ENCODE results near the gene STK4.
"Not testable (repeated sequence)": the region's sequence is repeated elsewhere in the genome, so short reads cannot be mapped to it uniquely, and the experiment has no call there.

STK4 gene

GRCh38 chr20:45052698-45053429, 86.6 kb downstream of the STK4 start:
- no peak overlapping the region for H3K4me3 ChIP-seq (ENCODE audit: low read depth, low read length)

GRCh38 chr20:45053430-45054351, 87.4 kb downstream of the STK4 start:
- H3K4me3 ChIP-seq (ENCODE audit: low read depth, low read length) = no peak overlapping the region

GRCh38 chr20:45055056-45055455, 88.7 kb downstream of the STK4 start:
- no peak overlapping the region for H3K4me3 ChIP-seq (ENCODE audit: low read depth, low read length)

GRCh38 chr20:45056473-45057173, 90.3 kb downstream of the STK4 start:
- H3K4me3 ChIP-seq (ENCODE audit: low read depth, low read length) = no peak overlapping the region

GRCh38 chr20:45058168-45058850, 92.0 kb downstream of the STK4 start:
- H3K4me3 ChIP-seq (ENCODE audit: low read depth, low read length) = no peak overlapping the region

GRCh38 chr20:45059022-45059728, 92.9 kb downstream of the STK4 start:
- H3K4me3 ChIP-seq (ENCODE audit: low read depth, low read length) = no peak overlapping the region

DNA sequence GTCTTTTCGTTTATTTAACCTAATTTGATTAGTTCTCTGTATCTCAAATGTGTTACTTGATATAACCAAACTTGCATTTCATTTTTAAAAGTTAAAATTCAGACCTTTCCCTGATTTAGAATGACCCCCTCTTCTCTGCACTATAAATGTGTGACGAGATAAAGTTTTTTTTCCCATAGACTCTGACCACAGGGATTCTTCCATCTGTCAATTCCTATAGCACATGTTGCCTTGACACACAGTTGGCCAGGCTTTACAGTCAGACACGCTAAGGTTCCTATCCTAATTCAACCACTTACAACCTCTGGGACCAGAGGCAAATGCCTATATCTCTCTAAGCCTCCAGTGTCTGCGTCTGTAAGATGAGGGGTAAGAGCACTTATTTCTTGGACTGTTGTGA, 94.0 kb downstream of the STK4 start:
- no peak overlapping the region for H3K4me3 ChIP-seq (ENCODE audit: low read depth, low read length)

DNA sequence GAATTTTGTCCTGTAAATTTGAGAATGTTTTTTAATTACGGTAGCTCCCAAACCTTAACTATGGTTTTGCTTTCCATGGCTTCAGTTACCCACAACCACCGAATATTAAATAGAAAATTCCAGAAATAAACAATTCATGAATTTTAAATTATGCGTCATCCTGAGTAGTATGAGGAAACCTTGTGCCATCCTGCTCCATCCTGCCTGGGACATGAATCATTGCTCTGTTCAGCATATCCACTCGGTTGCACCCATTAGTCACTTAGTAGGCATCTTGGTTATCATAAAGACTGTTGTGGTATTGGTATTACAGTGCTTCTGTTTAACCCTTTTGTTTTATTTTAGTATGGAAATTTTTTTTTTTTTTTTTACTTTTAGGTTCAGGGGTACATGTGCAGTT, 94.9 kb downstream of the STK4 start:
- H3K4me3 ChIP-seq (ENCODE audit: low read depth, low read length) = no peak overlapping the region

DNA sequence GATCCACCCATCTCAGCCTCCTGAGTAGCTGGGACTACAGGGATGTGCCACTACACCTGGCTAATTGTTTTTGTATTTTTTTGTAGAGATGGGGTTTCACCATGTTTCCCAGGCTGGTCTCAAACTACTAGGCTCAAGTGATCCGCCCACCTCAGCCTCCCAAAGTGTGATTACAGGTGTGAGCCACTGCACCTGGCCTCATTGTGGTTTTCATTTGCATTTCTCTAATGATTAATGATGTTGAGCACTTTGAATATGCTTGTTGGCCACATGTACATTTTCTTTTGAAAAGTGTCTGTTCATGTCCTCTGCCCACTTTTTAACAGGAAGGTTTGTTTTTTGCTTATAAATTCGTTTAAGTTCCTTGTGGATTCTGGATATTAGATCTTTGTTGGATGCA, 96.8 kb downstream of the STK4 start:
- H3K4me3 ChIP-seq (ENCODE audit: low read depth, low read length) = not testable (repeated sequence)

- H3K4me3 ChIP-seq (ENCODE audit: low read depth, low read length) = no peak overlapping the region
These were observed 98.5 kb downstream of the STK4 start for GRCh38 chr20:45064812-45065211.

DNA sequence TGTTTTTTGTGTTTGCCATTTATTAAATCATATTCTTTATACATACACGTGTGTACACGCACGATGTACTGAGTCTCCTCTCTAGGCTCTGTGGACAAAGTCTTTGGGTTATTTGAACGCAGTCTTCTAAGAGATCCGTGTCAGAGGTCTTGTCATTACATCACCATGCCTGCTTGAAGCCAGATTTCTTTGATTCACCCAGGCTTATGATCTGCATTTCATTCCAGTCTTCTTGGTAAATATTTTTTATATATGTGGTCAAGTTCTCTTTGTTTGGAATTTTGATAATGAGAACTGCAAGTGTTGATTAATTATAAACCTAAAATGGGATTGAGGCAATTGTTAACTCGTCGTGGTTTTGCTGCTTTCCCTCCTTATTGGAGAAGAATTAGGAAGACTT, 100.1 kb downstream of the STK4 start:
- H3K4me3 ChIP-seq (ENCODE audit: low read depth, low read length) = no peak overlapping the region

DNA sequence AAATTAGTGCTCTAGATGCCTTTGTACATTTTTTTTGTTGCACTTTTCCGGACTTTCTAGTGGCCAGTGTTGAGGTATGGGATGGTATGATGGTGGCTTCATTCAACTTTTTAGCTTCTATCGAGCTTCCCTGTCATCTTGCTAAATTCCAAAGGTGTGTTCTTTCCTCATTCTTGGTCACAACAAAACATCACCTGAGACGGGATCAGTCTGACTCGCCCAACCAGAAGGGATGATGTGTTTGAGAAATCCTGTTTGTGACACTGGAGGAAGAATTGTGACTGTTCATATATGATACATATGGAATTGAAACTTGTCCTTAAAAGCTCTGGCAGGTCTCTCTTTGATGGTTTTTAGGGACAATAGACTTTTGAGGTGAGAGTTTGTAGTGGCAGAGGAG, 100.8 kb downstream of the STK4 start:
- no peak overlapping the region for H3K4me3 ChIP-seq (ENCODE audit: low read depth, low read length)

GRCh38 chr20:45067558-45067957, 101.2 kb downstream of the STK4 start:
- no peak overlapping the region for H3K4me3 ChIP-seq (ENCODE audit: low read depth, low read length)

- H3K4me3 ChIP-seq (ENCODE audit: low read depth, low read length) = no peak overlapping the region
These were observed 102.9 kb downstream of the STK4 start for GRCh38 chr20:45069261-45069660.

DNA sequence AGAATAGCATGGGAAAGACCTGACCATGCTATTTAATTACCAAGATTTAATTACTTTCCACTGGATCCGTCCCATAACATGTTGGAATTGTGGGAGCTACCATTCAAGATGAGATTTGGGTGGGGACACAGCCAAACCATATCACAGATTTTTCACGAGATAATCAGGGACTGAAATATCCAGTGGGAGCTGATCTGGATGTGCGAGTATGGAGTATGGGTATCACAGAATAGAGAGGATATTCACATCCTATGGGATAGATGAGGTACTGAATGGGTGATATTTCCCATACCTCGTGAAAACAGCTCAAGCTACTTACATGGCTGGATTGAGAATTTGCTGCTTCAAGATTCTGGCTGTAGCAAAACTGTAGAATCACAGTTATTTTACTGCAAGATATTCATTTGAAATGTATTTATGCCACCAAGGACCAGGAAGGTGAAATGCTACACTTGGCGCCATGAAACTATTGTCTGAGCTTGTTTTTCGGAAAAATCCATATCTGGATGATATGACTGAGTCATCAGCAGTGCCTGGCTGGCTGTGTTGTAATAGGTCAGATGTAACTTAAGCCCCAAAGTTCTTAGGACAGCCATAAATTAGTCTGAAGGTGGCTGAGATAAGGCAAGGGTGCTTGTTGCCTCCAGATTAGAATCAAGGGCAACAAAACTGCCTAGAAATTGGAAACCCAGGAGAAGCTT, 104.8 kb downstream of the STK4 start:
- H3K4me3 ChIP-seq (ENCODE audit: low read depth, low read length) = no peak overlapping the region

DNA sequence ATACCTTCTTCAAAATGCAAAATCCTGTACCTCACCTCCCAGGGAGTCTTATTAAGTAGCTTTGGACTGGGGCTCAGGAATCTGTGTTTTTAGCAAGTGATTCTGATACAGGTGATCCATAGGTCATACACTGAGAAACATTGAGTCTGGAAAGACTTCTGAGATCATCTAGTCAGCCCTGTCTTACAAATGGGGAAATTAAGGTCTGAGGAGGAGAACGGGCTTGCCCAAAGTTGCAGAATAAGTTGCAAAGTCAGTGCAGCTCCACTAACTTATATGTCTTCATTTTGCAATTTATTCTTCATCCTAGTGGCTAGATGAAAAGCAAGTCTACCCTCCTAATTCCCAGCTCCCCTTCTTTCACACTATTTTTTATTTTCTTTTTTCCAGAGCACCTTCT, 105.8 kb downstream of the STK4 start:
- no peak overlapping the region for H3K4me3 ChIP-seq (ENCODE audit: low read depth, low read length)

DNA sequence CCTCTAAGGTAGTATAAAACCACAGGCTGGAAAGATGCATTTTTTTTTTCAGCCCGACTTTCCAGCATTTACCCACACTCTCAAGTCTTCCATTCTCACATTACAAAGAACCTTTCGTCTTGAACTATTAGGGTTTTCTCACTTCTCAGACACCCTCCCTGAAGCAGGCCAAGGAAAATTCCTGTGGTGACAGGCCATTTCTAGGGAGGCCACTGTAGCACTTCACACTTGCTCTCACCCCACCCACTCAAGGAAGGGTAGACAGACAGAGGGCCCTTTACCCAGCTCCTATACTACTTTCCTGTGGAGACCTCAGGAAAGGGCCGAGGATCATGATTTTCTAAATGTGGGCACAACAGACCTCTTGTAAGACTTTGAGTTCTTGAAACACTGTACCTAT, 106.9 kb downstream of the STK4 start:
- no peak overlapping the region for H3K4me3 ChIP-seq (ENCODE audit: low read depth, low read length)

- H3K4me3 ChIP-seq (ENCODE audit: low read depth, low read length) = no peak overlapping the region
These were observed 111.2 kb downstream of the STK4 start for GRCh38 chr20:45077559-45077958.

DNA sequence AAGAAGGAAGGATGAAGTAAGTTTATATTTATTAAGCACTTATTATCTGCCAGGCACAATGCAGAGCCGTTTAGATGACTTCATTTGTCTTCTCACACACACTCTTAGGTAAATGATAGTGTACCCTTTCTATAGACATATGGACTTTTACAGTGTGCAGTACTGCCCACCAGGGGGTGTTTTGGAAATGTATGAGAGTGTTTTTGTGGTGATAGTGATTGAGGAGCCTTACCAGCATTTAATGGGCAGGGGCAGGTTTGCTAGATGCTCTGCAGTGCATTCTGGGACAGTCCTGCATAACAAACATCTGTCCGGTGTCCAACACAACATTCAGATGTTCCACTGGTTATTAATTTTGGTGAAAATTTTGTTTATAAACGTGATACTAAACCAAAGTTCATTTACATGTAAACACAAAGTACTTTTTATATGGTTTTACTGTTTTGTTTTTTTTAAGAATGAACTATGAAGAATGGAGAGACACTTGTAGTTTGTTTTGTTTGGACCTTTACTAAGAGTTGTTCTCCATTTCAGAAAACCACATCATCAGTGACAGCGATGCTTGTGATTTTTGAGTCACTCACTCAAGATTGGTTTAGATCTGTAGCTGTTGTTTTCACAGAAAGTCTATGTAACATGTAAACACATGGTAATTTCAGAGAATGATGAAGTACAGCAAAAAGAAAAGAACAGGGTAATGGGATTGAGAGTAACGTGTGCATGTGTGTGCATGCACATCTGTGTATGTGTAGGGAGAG, 114.7 kb downstream of the STK4 start:
- no peak overlapping the region for H3K4me3 ChIP-seq (ENCODE audit: low read depth, low read length)

Measured in iPS-11a (cell line).